CD8-positive, alpha-beta memory T cell (primary cell): ENCODE measurements around the gene SERPINB7. TPM values are rescaled to one million over a fixed set of nuclear protein-coding genes. Genes with fewer than 3 reads are reported as not detected.
"Not testable (repeated sequence)": the region's sequence is repeated elsewhere in the genome, so short reads cannot be mapped to it uniquely, and the experiment has no call there.

Experiments used
- CTCF ChIA-PET: fragments of 350-600 bp; sonication (Branson Sonifier 250); formaldehyde crosslinking; loops from one replicate; lab custom pipeline; 2021; ENCODE audit warnings: antibody characterized with exemption; lab: Charles Lee
- POLR2A ChIA-PET: fragments of 350-600 bp; sonication (Branson Sonifier 250); formaldehyde crosslinking; loops from one replicate; lab custom pipeline; 2021; ENCODE audit warnings: antibody characterized with exemption; lab: Charles Lee
- DNase-seq, 5 donors: peaks; one replicate each; pipeline versions ENCODE4 v3.0.0 to v3.0.0-alpha.2; 2020 to 2022; ENCODE audit warnings: mixed read lengths in 1 of 5
- H3K27ac ChIP-seq: one replicate; pipeline ENCODE4 v1.7.0; 2013; ENCODE audit warnings: low read depth, mild to moderate bottlenecking, low read length, moderate library complexity
- H3K27me3 ChIP-seq: 2 replicates; pipeline ENCODE4 v1.7.0; 2013; ENCODE audit warnings: low read length, mild to moderate bottlenecking; ENCODE audit not compliant: insufficient read depth, poor library complexity, severe bottlenecking
- H3K36me3 ChIP-seq: 2 replicates; pipeline ENCODE4 v1.7.0; 2013; ENCODE audit warnings: mild to moderate bottlenecking, low read length, moderate library complexity; ENCODE audit not compliant: insufficient read depth
- H3K4me1 ChIP-seq: 2 replicates; pipeline ENCODE4 v1.7.0; 2013; ENCODE audit warnings: mild to moderate bottlenecking, low read length, moderate library complexity; ENCODE audit not compliant: insufficient read depth
- H3K4me3 ChIP-seq: 2 replicates; pipeline ENCODE4 v1.7.0; 2013; ENCODE audit warnings: mild to moderate bottlenecking, low read length
- H3K9me3 ChIP-seq: 2 replicates; pipeline ENCODE4 v1.7.0; 2013; ENCODE audit warnings: mild to moderate bottlenecking, low read length
- H3K27ac Mint-ChIP-seq, 8 donors: one replicate each; pipeline ENCODE4 v1.8.0; 2020 to 2021; ENCODE audit warnings: mixed read lengths in 8 of 8, mild to moderate bottlenecking in 6 of 8, inconsistent platforms in 3 of 8, moderate library complexity in 3 of 8
- H3K27me3 Mint-ChIP-seq, 2 donors: one replicate each; pipeline ENCODE4 v1.8.0; 2020 to 2021; ENCODE audit warnings: mixed read lengths in 2 of 2, mild to moderate bottlenecking in 1 of 2, moderate library complexity in 1 of 2
- H3K36me3 Mint-ChIP-seq, 3 donors: one replicate each; pipeline ENCODE4 v1.8.0; 2020 to 2021; ENCODE audit warnings: mixed read lengths in 3 of 3, inconsistent platforms in 1 of 3, mild to moderate bottlenecking in 1 of 3
- H3K4me1 Mint-ChIP-seq, 3 donors: one replicate each; pipeline ENCODE4 v1.8.0; 2020 to 2021; ENCODE audit warnings: mixed read lengths in 3 of 3, inconsistent platforms in 1 of 3, mild to moderate bottlenecking in 1 of 3
- H3K4me3 Mint-ChIP-seq, 7 donors: one replicate each; pipeline ENCODE4 v1.8.0; 2020 to 2021; ENCODE audit warnings: mixed read lengths in 7 of 7, mild to moderate bottlenecking in 6 of 7, moderate library complexity in 4 of 7, inconsistent platforms in 2 of 7
- H3K9me3 Mint-ChIP-seq, 5 donors: one replicate each; pipeline ENCODE4 v1.8.0; 2020 to 2022; ENCODE audit warnings: mixed read lengths in 5 of 5, mild to moderate bottlenecking in 3 of 5, moderate library complexity in 2 of 5, inconsistent platforms in 1 of 5
- polyA plus RNA-seq: library from polyadenylated mRNA; unstranded; fragments of 300-500 nt; fragmentation: Illumina TruSeq; gene quantifications from one replicate; pipeline ENCODE4 v1.2.3, GENCODE V29; 2021
- total RNA-seq, 2 experiments: library from RNA; stranded (reverse); gene quantifications; one replicate each; pipeline ENCODE4 v1.2.3, GENCODE V29; 2021

Gene SERPINB7
- total and polyA plus RNA-seq, 3 experiments from 2014 or later, result not detected

DNA sequence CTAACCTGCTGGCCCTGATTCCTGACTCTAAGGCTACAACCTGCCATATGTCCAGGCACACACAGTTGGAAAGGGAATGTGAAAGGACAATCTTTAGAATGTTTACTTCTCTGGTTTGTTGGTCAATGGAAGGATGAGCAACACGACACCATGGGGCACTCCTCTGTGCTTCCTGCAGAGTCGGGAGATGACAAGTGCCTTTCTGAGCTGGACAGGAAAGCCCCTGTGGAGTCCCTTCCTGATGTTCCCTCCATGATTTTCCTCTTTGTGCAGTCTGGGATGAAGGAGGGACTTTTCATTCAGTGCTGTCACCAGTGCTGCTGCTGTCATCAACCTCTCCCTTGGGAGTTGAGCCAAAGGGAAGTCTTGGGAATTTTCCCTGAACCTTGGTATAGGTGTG, 22.6 kb upstream of the SERPINB7 start:
- peaks cover 0 to 8% (median 0%) of the 10 kb centered on the region in 5 donors for H3K9me3 Mint-ChIP-seq
- H3K36me3 Mint-ChIP-seq, result no peaks in the 10 kb centered on the region
- no peak overlapping the region for H3K4me3 ChIP-seq
- CTCF ChIA-PET, result no interaction called here
- H3K27ac ChIP-seq, result no peak overlapping the region
- no peaks in the 10 kb centered on the region for H3K36me3 ChIP-seq
- no peak overlapping the region for H3K4me3 Mint-ChIP-seq
- no peaks in the 10 kb centered on the region for H3K9me3 ChIP-seq
- H3K27me3 Mint-ChIP-seq, result peaks cover 0 to 10% of the 10 kb centered on the region in 2 donors
- no peaks in the 10 kb centered on the region for H3K4me1 Mint-ChIP-seq
- no peak for DNase-seq
- no peaks in the 10 kb centered on the region for H3K4me1 ChIP-seq
- POLR2A ChIA-PET, result no interaction called here
- no peaks in the 10 kb centered on the region for H3K27me3 ChIP-seq
- no peak overlapping the region for H3K27ac Mint-ChIP-seq

DNA sequence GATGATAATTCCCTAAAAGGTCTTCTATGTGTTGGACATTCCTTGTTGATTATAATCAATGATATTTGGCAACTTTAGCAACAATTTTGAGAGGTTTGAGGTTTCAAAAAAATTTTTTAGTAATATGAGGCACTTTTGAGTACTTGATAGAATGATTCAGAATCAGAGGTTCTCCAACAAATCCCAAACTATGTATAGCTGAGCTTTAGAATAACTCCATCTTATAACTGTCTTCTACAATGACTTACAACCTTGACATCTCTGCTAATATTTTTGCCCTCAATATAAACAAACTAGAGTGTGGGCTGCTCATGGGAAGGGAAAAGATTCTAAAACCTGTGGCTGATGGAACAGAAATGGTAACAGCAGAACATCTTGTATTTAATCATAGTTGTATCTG, 21.5 kb upstream of the SERPINB7 start:
- ChIA-PET POLR2A (no interaction called here), CTCF (no interaction called here)
- H3K9me3 ChIP-seq, result no peaks in the 10 kb centered on the region
- H3K27ac ChIP-seq, result no peak overlapping the region
- no peaks in the 10 kb centered on the region for H3K36me3 ChIP-seq
- H3K4me3 ChIP-seq, result no peak overlapping the region
- Mint-ChIP-seq H3K27ac (no peak overlapping the region), H3K9me3 (peaks cover 0 to 8% (median 0%) of the 10 kb centered on the region in 5 donors), H3K27me3 (peaks cover 0 to 9% of the 10 kb centered on the region in 2 donors), H3K4me3 (no peak overlapping the region), H3K36me3 (no peaks in the 10 kb centered on the region), H3K4me1 (no peaks in the 10 kb centered on the region)
- H3K27me3 ChIP-seq, result no peaks in the 10 kb centered on the region
- no peaks in the 10 kb centered on the region for H3K4me1 ChIP-seq
- DNase-seq, result no peak

DNA sequence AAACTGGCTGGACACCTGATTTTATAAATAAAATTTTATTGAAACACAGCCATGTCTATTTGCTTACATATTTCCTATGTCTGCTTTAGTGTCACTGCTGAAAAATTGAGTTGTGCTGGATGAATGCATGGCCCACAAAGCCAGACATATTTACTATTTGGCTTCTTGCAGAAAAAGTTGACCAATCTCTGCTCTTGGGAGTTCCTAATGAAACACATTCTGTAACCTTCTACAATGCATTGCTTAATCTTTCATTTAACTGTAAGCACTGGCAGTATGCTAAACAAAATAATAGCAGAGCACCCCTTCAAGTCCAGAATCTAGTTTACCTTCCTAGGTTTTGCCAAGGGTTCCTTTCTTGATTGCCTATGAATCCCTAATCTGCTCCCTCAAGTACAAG, 17.7 kb upstream of the SERPINB7 start:
- H3K4me1 Mint-ChIP-seq, result no peaks in the 10 kb centered on the region
- no peak overlapping the region for H3K27ac Mint-ChIP-seq
- POLR2A ChIA-PET, result no interaction called here
- Histone ChIP-seq H3K4me3 (no peak overlapping the region), H3K9me3 (no peaks in the 10 kb centered on the region), H3K4me1 (no peaks in the 10 kb centered on the region), H3K36me3 (no peaks in the 10 kb centered on the region), H3K27me3 (no peaks in the 10 kb centered on the region), H3K27ac (no peak overlapping the region)
- no peak overlapping the region for H3K4me3 Mint-ChIP-seq
- H3K27me3 Mint-ChIP-seq, result peaks cover 0 to 5% of the 10 kb centered on the region in 2 donors
- H3K36me3 Mint-ChIP-seq, result peaks cover 0 to 8% (median 4%) of the 10 kb centered on the region in 3 donors
- CTCF ChIA-PET, result no interaction called here
- no peak for DNase-seq
- H3K9me3 Mint-ChIP-seq, result peaks cover 8 to 15% (median 14%) of the 10 kb centered on the region in 5 donors

DNA sequence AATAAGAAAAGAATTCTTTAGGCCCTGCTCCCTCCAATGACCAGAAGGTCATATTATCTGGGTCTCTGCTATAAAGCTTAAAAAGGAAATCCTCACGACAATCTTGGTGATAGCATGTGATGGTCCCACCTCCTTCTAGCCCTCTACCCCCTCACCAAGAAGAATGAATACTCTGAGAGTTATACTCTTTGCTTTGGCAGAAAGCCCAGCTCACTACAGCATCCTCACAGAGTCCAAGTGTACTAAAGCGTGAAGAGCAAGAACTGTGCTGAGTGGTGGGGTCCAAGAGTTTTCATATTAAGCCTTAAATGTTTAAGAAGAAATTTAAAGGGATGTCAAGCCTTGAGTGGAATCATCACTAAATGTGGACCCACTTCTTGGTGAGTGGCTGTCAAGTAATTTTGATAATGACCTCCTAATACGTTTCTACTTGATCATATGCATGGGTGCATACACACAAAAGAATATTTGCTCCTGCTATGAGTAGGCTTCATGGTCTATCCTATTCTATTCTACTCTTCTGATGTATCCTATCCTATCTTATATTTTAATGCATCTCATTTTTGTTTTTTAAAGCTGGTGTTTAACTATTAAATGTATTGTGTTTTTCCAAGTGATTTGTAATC, 16.5 kb upstream of the SERPINB7 start:
- no peak overlapping the region for H3K27ac ChIP-seq
- CTCF ChIA-PET, result no interaction called here
- Mint-ChIP-seq H3K27me3 (peaks cover 0 to 5% of the 10 kb centered on the region in 2 donors), H3K4me1 (no peaks in the 10 kb centered on the region), H3K4me3 (no peak overlapping the region), H3K36me3 (peaks cover 0 to 8% (median 4%) of the 10 kb centered on the region in 3 donors), H3K27ac (no peak overlapping the region), H3K9me3 (peaks cover 8 to 15% (median 14%) of the 10 kb centered on the region in 5 donors)
- POLR2A ChIA-PET, result no interaction called here
- H3K36me3 ChIP-seq, result no peaks in the 10 kb centered on the region
- no peak for DNase-seq
- no peaks in the 10 kb centered on the region for H3K4me1 ChIP-seq
- no peaks in the 10 kb centered on the region for H3K9me3 ChIP-seq
- no peaks in the 10 kb centered on the region for H3K27me3 ChIP-seq
- no peak overlapping the region for H3K4me3 ChIP-seq

GRCh38 chr18:63759786-63760185, 15.4 kb upstream of the SERPINB7 start:
- H3K36me3 ChIP-seq, H3K9me3 ChIP-seq, H3K4me3 ChIP-seq, CTCF ChIA-PET, H3K4me3 Mint-ChIP-seq, POLR2A ChIA-PET, DNase-seq, H3K27ac Mint-ChIP-seq, H3K4me1 ChIP-seq, H3K27me3 ChIP-seq, H3K36me3 Mint-ChIP-seq, H3K27ac ChIP-seq, H3K27me3 Mint-ChIP-seq, H3K4me1 Mint-ChIP-seq: not testable (repeated sequence)
- H3K9me3 Mint-ChIP-seq, result peaks cover 8 to 15% (median 14%) of the 10 kb centered on the region in 5 donors

- POLR2A ChIA-PET, result no interaction called here
These were observed 12.7 kb upstream of the SERPINB7 start for GRCh38 chr18:63762518-63762917.

DNA sequence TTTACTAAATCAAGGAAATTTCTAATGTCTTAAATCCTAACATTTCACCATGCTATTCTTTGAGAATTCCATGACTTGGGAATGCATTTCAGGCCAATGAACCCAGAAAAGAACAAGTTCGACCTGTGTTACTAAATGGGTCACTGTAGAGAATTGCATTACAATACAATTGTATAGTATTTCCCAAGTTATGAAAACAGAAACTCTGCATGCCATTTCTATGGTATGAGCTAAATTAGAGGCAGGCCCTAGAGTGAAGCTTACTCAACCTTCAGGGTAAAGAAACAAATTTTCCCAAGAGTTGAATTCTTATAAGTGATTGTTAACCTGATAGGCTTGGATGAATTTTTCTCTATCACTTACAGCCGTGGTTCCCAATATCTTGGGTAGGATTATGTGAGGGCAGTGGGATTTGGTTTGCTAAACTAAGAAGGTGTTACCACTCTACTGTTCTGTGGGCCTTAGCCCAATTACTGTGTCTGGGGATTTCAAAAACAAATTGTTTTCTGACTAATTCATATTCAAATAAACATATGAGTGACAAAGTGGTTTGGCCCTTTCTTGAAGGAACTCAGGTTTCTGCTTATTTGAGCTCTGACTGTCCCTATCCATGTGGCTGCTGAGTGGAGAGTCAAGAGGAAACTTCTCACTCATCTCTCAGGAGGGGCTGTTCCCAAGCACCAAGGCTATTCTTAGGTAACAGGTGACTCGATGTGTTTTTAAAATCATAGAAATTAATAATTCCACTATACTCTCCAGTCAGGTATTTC, 11.2 kb upstream of the SERPINB7 start:
- H3K9me3 ChIP-seq, result no peaks in the 10 kb centered on the region
- H3K9me3 Mint-ChIP-seq, result peaks cover 8 to 15% (median 13%) of the 10 kb centered on the region in 5 donors
- peaks cover 0 to 8% (median 4%) of the 10 kb centered on the region in 3 donors for H3K36me3 Mint-ChIP-seq
- DNase-seq, result no peak
- POLR2A ChIA-PET, result no interaction called here
- H3K27me3 Mint-ChIP-seq, result no peaks in the 10 kb centered on the region
- H3K27me3 ChIP-seq, result no peaks in the 10 kb centered on the region
- no peaks in the 10 kb centered on the region for H3K4me1 Mint-ChIP-seq
- no peak overlapping the region for H3K4me3 Mint-ChIP-seq
- H3K27ac Mint-ChIP-seq, result no peak overlapping the region
- no peaks in the 10 kb centered on the region for H3K4me1 ChIP-seq
- H3K36me3 ChIP-seq, result no peaks in the 10 kb centered on the region
- no peak overlapping the region for H3K27ac ChIP-seq
- no peak overlapping the region for H3K4me3 ChIP-seq
- CTCF ChIA-PET, result no interaction called here

More at GRCh38 chr18:63762518-63762917, 12.7 kb upstream of the SERPINB7 start:
- Mint-ChIP-seq H3K36me3 (peaks cover 0 to 8% (median 4%) of the 10 kb centered on the region in 3 donors), H3K9me3 (peaks cover 8 to 15% (median 14%) of the 10 kb centered on the region in 5 donors), H3K4me3 (no peak overlapping the region), H3K27me3 (no peaks in the 10 kb centered on the region), H3K27ac (no peak overlapping the region), H3K4me1 (no peaks in the 10 kb centered on the region)
- Histone ChIP-seq H3K27ac (no peak overlapping the region), H3K27me3 (no peaks in the 10 kb centered on the region), H3K36me3 (no peaks in the 10 kb centered on the region), H3K4me3 (no peak overlapping the region), H3K4me1 (no peaks in the 10 kb centered on the region), H3K9me3 (no peaks in the 10 kb centered on the region)
- no peak for DNase-seq
- CTCF ChIA-PET, result no interaction called here

DNA sequence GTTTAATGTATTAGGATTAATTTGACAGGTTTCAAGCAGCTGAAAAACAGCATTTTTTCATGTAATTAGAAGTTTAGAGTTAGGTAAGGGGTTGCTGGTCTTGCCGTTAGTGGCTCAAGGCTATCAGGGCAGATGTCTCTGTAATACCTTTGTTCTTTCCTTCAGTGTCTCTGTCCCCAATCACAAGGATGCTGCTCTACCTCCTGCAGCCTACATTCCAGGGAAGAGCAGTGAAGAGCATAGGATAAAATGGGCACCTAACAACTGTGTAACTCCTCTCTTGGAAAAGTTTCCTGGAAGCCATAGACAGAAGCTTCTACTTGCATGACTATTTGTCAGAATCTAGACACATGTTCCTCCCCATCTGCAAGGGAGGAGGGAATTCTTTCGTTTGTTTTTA, 9.4 kb upstream of the SERPINB7 start:
- H3K4me3 ChIP-seq, result no peak overlapping the region
- Mint-ChIP-seq H3K4me1 (no peaks in the 10 kb centered on the region), H3K27ac (no peak overlapping the region), H3K4me3 (no peak overlapping the region), H3K27me3 (no peaks in the 10 kb centered on the region), H3K36me3 (no peaks in the 10 kb centered on the region), H3K9me3 (peaks cover 0 to 3% (median 3%) of the 10 kb centered on the region in 5 donors)
- H3K27ac ChIP-seq, result no peak overlapping the region
- POLR2A ChIA-PET, result no interaction called here
- no peaks in the 10 kb centered on the region for H3K9me3 ChIP-seq
- no peaks in the 10 kb centered on the region for H3K4me1 ChIP-seq
- no peaks in the 10 kb centered on the region for H3K27me3 ChIP-seq
- DNase-seq, result no peak
- CTCF ChIA-PET, result no interaction called here
- H3K36me3 ChIP-seq, result no peaks in the 10 kb centered on the region
